AG09319 (cell line): ENCODE data around the gene GPR152.
"Not testable (repeated sequence)": the region's sequence is repeated elsewhere in the genome, so short reads cannot be mapped to it uniquely, and the experiment has no call there.

ENCODE experiments used
- DNase-seq: peaks from one replicate; pipeline ENCODE4 v3.0.0-alpha.2; 2010; ENCODE audit warnings: low read depth; ENCODE audit errors: extremely low read depth
- TF ChIP-seq, protein P1 (sequence below): IDR thresholded peaks from 2 replicates; pipeline ENCODE4 v1.5.1; 2011; ENCODE audit warnings: low read depth, mild to moderate bottlenecking, inconsistent platforms, low read length, moderate library complexity

The GPR152 gene

DNA sequence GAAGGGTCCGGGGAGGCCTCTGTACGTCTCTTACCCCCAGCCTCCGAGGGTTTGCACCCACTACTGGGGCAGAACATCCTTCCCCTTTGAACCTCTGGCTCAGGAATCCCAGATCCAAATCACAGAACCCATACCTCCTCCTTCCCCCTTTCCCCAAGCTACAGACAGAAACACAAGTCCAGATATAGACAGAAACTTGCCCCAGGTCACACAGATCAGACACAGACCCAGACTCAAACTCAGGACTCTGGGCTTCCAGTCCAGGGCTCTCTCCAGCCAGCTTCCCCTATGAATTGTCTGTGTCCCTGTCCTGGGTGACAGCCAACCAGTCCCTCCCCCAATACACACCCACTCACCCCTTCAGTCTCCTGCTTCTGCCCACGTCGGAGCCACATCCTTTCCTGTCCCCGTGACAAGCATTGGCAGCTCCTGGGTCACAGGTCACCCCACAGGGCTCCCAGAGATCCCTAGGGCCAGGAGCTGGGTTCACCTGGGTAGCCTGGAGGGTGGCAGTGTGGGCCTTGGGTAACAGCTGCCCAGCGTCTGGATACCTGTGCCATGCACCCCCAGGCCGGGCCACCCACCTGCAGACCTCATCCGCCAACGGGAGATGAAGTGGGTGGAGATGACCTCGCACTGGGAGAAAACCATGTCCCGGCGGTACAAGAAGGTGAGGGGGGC is 47.9 kb downstream of the GPR152 start:
- DNase-seq, result no peak
- TF ChIP-seq, protein P1, sequence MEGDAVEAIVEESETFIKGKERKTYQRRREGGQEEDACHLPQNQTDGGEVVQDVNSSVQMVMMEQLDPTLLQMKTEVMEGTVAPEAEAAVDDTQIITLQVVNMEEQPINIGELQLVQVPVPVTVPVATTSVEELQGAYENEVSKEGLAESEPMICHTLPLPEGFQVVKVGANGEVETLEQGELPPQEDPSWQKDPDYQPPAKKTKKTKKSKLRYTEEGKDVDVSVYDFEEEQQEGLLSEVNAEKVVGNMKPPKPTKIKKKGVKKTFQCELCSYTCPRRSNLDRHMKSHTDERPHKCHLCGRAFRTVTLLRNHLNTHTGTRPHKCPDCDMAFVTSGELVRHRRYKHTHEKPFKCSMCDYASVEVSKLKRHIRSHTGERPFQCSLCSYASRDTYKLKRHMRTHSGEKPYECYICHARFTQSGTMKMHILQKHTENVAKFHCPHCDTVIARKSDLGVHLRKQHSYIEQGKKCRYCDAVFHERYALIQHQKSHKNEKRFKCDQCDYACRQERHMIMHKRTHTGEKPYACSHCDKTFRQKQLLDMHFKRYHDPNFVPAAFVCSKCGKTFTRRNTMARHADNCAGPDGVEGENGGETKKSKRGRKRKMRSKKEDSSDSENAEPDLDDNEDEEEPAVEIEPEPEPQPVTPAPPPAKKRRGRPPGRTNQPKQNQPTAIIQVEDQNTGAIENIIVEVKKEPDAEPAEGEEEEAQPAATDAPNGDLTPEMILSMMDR, result no peak

DNA sequence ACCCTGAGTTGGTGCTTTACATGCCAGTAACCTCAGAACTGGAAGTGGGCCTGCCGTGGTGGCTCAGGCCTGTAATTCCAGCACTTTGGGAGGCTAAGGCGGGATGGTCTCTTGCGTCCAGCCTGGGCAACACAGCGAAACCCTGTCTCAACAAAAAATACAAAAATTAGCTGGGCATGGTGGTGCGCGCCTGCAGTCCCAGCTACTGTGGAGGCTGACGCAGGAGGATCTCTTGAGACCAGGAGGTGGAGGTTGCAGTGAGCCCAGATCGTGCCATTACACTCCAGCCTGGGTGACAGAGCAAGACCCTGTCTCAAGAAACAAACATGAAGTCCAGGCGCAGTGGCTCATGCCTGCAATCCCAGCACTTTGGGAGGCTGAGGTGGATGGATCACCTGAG is 49.4 kb downstream of the GPR152 start:
- not testable (repeated sequence) for DNase-seq

DNA sequence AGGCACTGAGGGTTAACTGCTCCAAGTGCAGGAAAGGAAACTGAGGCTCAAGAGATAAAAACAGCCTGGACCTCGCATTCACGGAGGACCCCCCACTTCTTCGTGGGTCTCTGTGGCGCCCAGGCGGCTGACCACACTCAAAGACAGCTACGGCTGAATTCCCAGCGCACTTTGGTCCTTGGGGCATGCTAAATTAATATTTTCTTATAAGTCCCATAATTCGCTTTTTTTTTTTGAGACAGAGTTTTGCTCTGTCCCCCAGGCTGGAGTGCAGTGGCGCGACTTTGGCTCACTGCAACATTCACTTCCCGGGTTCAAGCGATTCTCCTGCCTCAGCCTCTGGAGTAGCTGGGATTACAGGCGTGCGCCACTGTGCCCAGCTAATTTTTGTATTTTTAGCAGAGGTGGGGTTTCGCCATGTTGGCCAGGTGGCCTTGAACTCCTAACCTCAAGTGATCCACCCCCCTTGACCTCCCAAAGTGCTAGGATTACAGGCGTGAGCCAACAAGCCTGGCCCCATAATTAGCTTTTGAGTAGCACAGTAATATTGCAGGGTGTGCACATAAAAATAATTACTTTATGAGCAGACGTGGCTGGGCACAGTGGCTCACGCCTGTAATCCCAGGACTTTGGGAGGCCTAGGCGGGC is 50.2 kb downstream of the GPR152 start:
- DNase-seq, result not testable (repeated sequence)

DNA sequence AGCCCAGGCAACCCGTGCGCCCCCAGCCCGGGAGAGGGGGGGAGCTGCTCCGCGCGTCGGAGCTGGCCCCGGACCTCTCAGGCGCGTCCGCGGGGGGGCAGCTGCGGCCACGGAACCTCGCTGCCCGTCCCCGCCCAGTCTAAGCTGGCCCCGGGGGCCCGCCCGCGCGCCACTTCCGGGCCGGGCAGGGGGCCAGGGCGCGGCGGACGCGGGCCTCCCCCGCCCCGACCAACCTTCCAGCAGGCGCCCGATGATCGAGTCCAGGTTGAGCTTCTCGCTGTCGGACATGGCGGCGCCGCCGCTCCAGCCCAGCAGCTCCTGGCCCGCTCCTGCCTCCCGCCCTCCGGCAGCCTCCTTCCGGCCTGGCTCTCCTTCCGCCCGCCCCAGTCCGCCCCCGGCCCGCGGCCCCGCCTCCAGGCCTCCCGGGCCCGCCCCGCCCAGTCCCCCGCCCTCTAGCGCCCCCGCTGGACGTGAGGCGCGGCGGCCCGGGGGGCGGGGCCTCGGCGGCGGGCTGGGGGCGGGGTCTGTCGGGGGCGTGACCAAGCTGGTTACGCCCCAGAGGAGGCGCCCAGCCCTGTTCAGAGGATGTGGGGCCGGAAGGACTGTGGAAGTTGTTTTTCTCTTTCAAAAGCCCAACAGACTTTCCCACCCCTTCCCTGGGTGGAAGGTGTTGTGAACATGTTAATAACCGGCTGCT is 50.9 kb downstream of the GPR152 start, which contains the start of gene PPP1CA:
PPP1CA (minus strand) TSS at position 364 of the 697 bp plus-strand sequence; CDS start at position 288, 76 bp downstream.
- DNase-seq, result peak; percentile 69
- TF ChIP-seq, protein P1, result no peak; the same call in none of the 2 replicates
